ENCODE measurements around the gene BMPER.

Gene BMPER

DNA sequence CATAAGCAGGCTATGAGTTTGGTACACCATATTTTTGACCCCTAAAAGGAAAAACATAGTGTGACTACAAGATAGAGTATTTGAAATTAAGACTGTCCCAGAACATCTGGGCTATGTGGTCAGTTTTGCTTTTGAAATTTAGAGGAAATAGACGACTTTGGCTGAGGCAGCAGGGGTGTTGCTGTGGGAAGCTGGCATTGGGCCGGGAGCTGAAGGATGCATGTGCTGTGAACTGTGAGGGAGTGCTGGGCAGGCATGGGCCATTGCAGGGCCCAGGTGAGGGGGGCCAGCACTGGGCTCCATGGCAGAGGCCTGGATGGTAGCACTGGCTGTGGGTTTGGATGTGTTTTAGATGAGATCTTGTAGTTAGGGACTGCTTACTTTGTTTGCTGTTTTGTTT, 168.3 kb downstream of the BMPER start:
- POLR2A ChIA-PET, result no interaction called here
- no peak for DNase-seq (ENCODE audit: extremely low spot score)
- CTCF ChIA-PET, result interaction anchor here (1.0 to 1.2 kb wide), 2 partner anchors 14 to 21 kb away, joined by 3 to 4 read pairs; no protein-coding TSS in a partner anchor

DNA sequence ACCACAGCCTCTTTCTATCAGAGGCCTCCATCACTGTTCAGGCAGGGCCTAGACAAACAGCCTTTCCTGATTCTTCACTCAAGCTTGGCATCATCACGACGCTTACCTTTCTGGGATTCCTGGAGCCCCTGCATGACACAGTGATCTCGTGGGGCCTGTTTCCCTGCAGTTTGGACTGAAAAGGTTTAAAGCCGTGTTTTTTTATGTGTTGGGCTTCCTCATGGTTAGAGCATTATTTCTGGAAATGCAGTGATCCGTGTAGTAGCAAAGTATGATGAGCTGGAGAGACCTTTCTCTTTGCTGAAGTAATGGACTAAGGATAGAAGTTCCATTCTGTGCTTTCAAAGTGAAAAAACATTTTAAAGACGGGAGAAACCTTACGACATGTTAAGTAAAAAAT, 169.1 kb downstream of the BMPER start:
- CTCF ChIA-PET, result interaction anchor here (1.2 kb wide), 1 partner anchor 14 kb away, joined by 4 read pairs; no protein-coding TSS in a partner anchor
- TF ChIP-seq, protein P1, sequence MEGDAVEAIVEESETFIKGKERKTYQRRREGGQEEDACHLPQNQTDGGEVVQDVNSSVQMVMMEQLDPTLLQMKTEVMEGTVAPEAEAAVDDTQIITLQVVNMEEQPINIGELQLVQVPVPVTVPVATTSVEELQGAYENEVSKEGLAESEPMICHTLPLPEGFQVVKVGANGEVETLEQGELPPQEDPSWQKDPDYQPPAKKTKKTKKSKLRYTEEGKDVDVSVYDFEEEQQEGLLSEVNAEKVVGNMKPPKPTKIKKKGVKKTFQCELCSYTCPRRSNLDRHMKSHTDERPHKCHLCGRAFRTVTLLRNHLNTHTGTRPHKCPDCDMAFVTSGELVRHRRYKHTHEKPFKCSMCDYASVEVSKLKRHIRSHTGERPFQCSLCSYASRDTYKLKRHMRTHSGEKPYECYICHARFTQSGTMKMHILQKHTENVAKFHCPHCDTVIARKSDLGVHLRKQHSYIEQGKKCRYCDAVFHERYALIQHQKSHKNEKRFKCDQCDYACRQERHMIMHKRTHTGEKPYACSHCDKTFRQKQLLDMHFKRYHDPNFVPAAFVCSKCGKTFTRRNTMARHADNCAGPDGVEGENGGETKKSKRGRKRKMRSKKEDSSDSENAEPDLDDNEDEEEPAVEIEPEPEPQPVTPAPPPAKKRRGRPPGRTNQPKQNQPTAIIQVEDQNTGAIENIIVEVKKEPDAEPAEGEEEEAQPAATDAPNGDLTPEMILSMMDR (IDR thresholded peaks at IDR 0.05; ENCODE audit: control extremely low read depth, extremely low read depth, low read depth, missing control alignments), result no peak
- POLR2A ChIA-PET, result interaction anchor here (0.6 kb wide), 1 partner anchor 410 kb away, joined by 3 read pairs; no protein-coding TSS in a partner anchor

More for the DNA sequence above, 168.3 kb downstream of the BMPER start:
- TF ChIP-seq, protein P1 (IDR thresholded peaks at IDR 0.05; ENCODE audit: control extremely low read depth, extremely low read depth, low read depth, missing control alignments), result no peak

DNA sequence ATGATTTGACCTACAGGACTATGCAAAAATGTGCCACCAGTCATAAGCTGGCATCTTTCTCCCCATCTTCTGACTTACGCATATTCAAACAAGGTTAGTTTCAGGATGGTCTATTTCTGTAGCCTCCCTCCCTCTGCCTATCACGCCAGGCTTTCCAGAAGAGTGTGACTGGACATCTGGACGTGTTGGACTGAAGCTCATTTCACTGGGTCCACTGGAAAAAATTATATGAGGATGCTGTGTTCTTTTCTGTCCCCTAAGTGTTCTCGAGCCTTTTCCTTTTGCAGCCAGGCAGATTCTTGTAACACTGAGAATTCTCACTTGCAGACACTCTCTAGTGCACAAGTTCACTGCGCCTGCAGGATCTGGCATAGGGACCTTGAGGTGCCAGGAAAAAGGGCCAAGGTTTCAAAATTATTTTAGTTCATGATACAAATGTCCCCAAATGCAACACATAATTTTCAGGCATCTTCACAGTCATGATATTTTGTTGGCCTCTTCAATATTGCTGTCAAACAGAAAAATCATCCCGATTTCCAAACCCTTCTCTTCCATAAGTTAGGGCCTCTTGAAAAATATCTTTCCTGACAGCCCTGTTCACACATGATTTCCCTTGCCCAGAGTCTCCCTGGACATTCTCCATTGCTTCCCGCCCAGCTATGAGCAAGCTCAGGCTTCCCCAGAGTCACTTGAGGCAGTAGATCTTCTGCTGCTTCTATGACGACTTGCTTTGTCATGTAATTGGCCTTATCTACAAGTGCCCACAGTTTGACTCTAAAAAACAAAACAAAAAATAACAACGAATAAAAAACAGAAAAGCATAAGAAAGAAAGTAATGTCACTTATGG, 170.4 kb downstream of the BMPER start:
- POLR2A ChIA-PET, result no interaction called here
- TF ChIP-seq, protein P1 (IDR thresholded peaks at IDR 0.05; ENCODE audit: control extremely low read depth, extremely low read depth, low read depth, missing control alignments), result no peak
- CTCF ChIA-PET, result no interaction called here
- no peak for DNase-seq (ENCODE audit: extremely low spot score)

More for the DNA sequence above, 169.1 kb downstream of the BMPER start:
- no peak for DNase-seq (ENCODE audit: extremely low spot score)

DNA sequence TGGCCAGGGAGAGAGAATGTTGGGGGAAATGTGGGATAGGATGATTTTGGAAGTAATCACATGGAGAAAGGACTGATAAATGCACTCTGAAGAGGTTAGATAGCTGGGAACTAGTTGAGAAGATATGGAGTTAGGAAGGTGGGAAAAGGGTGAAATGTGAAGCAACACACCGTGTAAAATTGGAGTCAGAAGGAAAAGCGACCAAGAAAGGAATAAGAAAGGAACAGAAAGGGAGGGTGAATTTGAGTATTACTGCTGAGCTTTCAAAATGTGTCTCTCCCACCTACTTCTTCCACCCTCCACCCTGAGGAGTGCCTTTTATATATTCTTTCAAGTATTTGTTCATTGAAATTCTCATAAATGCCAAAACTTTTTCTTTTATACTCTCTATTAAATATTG, 171.8 kb downstream of the BMPER start:
- TF ChIP-seq, protein P1 (IDR thresholded peaks at IDR 0.05; ENCODE audit: control extremely low read depth, extremely low read depth, low read depth, missing control alignments), result no peak
- ChIA-PET POLR2A (no interaction called here), CTCF (interaction anchor here (1.1 kb wide), 1 partner anchor 11 kb away, joined by 5 read pairs; no protein-coding TSS in a partner anchor)
- no peak for DNase-seq (ENCODE audit: extremely low spot score)

DNA sequence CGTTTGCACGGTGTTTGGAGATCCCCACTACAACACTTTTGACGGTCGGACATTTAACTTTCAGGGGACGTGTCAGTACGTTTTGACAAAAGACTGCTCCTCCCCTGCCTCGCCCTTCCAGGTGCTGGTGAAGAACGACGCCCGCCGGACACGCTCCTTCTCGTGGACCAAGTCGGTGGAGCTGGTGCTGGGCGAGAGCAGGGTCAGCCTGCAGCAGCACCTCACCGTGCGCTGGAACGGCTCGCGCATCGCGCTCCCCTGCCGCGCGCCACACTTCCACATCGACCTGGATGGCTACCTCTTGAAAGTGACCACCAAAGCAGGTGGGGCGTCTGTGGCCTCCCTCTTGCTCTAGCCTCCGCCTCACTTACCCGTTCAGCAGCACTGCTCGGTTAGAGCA, 173.5 kb downstream of the BMPER start:
- TF ChIP-seq, protein P1 (IDR thresholded peaks at IDR 0.05; ENCODE audit: control extremely low read depth, extremely low read depth, low read depth, missing control alignments), result no peak
- no peak for DNase-seq (ENCODE audit: extremely low spot score)
- CTCF ChIA-PET, result no interaction called here
- POLR2A ChIA-PET, result no interaction called here

DNA sequence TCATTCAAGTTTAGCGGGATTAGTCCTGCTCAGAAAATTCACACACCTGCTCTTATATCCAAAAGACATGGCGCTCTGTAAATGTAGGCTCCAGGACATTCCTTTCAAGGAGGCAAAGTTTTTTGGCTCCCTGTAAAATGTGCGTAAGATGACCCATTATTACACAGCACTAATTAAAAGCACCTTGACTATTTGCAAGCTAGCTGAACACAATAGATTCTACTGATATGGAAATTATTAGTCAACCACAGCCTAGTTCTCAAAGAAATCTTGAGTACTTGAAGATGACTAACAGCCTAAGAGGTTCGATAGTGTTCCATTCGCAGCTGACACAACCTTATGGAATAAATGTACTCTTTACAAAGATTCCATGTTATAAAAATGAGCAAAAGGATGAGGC, 175.2 kb downstream of the BMPER start:
- POLR2A ChIA-PET, result no interaction called here
- CTCF ChIA-PET, result interaction anchor here (1.2 to 1.5 kb wide), 2 partner anchors 9 to 14 kb away, joined by 3 to 4 read pairs; no protein-coding TSS in a partner anchor
- DNase-seq (ENCODE audit: extremely low spot score), result no peak
- TF ChIP-seq, protein P1 (IDR thresholded peaks at IDR 0.05; ENCODE audit: control extremely low read depth, extremely low read depth, low read depth, missing control alignments), result no peak
